NB4 (cell line): Measurements from ENCODE around the gene PGBD5.
A peak's percentile ranks its signal among the peaks of the same experiment; 100 is the strongest.

ENCODE experiments used
- DNase-seq: peaks from one replicate; pipeline ENCODE4 v3.0.0; 2010; ENCODE audit warnings: low read depth
- H3K4me3 ChIP-seq: one replicate; pipeline ENCODE4 v1.5.1; 2011; ENCODE audit warnings: mild to moderate bottlenecking, low read depth, low read length, moderate library complexity
- MYC ChIP-seq: IDR thresholded peaks from 2 replicates; pipeline ENCODE4 v1.6.1; 2011; ENCODE audit warnings: low read depth, low read length
- POLR2A ChIP-seq: IDR thresholded peaks from 2 replicates; pipeline ENCODE4 v1.6.1; 2011; ENCODE audit warnings: mild to moderate bottlenecking; ENCODE audit not compliant: insufficient read length; ENCODE audit errors: extremely low read depth
- TF ChIP-seq, protein P1 (sequence below): IDR thresholded peaks from one replicate; pipeline ENCODE4 v1.5.1; 2012; ENCODE audit warnings: low read depth, low read length
- TF ChIP-seq, protein P2 (sequence below): IDR thresholded peaks from 2 replicates; pipeline ENCODE4 v1.6.1; 2011; ENCODE audit warnings: low read depth, low read length

PGBD5 gene

GRCh38 chr1:230453377-230453776 lies 27.2 kb upstream of the PGBD5 start:
- TF ChIP-seq POLR2A: no peak
- no peak for TF ChIP-seq MYC
- TF ChIP-seq, protein P1, sequence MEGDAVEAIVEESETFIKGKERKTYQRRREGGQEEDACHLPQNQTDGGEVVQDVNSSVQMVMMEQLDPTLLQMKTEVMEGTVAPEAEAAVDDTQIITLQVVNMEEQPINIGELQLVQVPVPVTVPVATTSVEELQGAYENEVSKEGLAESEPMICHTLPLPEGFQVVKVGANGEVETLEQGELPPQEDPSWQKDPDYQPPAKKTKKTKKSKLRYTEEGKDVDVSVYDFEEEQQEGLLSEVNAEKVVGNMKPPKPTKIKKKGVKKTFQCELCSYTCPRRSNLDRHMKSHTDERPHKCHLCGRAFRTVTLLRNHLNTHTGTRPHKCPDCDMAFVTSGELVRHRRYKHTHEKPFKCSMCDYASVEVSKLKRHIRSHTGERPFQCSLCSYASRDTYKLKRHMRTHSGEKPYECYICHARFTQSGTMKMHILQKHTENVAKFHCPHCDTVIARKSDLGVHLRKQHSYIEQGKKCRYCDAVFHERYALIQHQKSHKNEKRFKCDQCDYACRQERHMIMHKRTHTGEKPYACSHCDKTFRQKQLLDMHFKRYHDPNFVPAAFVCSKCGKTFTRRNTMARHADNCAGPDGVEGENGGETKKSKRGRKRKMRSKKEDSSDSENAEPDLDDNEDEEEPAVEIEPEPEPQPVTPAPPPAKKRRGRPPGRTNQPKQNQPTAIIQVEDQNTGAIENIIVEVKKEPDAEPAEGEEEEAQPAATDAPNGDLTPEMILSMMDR: no peak
- TF ChIP-seq, protein P2, sequence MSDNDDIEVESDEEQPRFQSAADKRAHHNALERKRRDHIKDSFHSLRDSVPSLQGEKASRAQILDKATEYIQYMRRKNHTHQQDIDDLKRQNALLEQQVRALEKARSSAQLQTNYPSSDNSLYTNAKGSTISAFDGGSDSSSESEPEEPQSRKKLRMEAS: no peak
- no peak for DNase-seq
- no peak overlapping the region for H3K4me3 ChIP-seq

- DNase-seq: no peak
- TF ChIP-seq POLR2A (no peak), MYC (no peak)
- TF ChIP-seq, protein P2: no peak
- TF ChIP-seq, protein P1: no peak
- H3K4me3 ChIP-seq: no peak overlapping the region
Measured at GRCh38 chr1:230441183-230442029, 15.3 kb upstream of the PGBD5 start.

DNA sequence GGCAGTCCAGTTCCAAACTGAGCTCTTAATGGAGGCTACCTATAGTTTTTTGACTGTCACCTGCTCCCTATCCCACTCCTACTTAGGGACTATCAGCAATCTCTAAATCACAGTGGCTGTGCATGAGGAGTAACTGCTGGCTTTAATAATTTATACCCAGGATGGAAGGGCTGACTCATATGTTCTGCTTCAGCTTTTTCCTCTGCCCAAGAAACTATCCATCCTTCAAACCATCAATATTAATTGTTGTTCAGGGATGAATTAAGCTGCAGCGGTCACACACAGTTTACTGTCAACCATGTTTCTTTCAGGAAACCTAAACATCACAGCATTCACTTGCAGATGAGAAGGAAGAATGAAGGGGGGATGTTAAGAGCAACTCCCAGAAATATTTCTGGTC lies 9.0 kb upstream of the PGBD5 start:
- no peak overlapping the region for H3K4me3 ChIP-seq
- no peak for DNase-seq
- TF ChIP-seq MYC (no peak), POLR2A (no peak)
- TF ChIP-seq, protein P1: no peak
- TF ChIP-seq, protein P2: no peak

DNA sequence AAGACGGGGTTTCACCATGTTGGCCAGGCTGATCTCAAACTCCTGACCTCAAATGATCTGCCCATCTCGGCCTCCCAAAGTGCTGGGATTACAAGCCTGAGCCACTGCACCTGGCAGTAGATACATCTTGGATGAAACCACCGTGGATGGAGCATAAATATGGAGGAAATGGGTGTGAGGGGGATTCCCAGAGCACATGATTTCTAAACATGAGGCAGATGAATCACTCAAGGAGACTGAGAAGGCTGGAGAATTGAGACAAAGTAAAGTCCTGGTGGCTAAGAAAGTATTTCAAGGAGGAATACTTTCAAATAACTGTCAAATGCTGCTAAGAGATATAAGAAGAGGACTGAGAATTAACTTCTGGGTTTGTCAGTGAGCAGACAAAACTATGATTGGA lies 5.4 kb upstream of the PGBD5 start:
- DNase-seq: no peak
- no peak overlapping the region for H3K4me3 ChIP-seq
- TF ChIP-seq, protein P1: no peak
- TF ChIP-seq MYC (no peak), POLR2A (no peak)
- TF ChIP-seq, protein P2: no peak

DNA sequence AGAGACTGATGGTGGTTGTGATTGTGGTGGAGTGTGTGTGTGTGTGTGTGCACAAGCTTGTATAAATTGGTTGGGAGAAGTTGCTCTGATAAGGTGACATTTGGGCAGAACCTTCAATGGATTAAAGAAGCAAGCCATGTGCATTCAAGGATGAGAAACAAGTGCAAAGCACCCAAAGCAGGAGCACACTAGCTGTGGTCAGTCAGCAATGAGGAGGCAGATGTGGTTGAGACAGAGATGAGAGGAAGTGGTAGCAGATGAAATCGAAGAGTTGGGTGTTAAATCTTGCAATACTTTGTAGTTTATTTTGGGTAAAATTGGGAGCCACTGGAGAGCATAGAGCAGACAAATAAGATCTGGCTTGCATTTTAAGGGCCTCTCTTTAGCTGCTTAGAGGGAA lies 4.4 kb upstream of the PGBD5 start:
- no peak overlapping the region for H3K4me3 ChIP-seq
- peak; percentile 84 for DNase-seq
- TF ChIP-seq, protein P1: no peak
- TF ChIP-seq, protein P2: peak; percentile 69
- TF ChIP-seq MYC: no peak
